Measurements from ENCODE around the gene SLF1.

SLF1 gene

GRCh38 chr5:94670726-94671125, 52.3 kb downstream of the SLF1 start:
- no peak overlapping the region for H3K4me3 ChIP-seq (IDR thresholded peaks at IDR 0.05; ENCODE audit: insufficient read depth, low read depth, low read length)
- H3K9ac ChIP-seq = no peak overlapping the region
- no peaks in the 10 kb centered on the region for H3K36me3 ChIP-seq (ENCODE audit: insufficient read depth)
- no peak overlapping the region for H3K4me2 ChIP-seq
- no peaks in the 10 kb centered on the region for H3K27me3 ChIP-seq (ENCODE audit: insufficient read depth, low read depth)
- no peaks in the 10 kb centered on the region for H3K79me2 ChIP-seq (ENCODE audit: insufficient read depth, low read depth)
- TF ChIP-seq, protein P1, sequence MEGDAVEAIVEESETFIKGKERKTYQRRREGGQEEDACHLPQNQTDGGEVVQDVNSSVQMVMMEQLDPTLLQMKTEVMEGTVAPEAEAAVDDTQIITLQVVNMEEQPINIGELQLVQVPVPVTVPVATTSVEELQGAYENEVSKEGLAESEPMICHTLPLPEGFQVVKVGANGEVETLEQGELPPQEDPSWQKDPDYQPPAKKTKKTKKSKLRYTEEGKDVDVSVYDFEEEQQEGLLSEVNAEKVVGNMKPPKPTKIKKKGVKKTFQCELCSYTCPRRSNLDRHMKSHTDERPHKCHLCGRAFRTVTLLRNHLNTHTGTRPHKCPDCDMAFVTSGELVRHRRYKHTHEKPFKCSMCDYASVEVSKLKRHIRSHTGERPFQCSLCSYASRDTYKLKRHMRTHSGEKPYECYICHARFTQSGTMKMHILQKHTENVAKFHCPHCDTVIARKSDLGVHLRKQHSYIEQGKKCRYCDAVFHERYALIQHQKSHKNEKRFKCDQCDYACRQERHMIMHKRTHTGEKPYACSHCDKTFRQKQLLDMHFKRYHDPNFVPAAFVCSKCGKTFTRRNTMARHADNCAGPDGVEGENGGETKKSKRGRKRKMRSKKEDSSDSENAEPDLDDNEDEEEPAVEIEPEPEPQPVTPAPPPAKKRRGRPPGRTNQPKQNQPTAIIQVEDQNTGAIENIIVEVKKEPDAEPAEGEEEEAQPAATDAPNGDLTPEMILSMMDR (conservative IDR thresholded peaks at IDR 0.05; ENCODE audit: low read depth, low read length) = no peak
- no peaks in the 10 kb centered on the region for H4K20me1 ChIP-seq (ENCODE audit: insufficient read depth)
- no peak overlapping the region for H3K27ac ChIP-seq
- H3K4me1 ChIP-seq (ENCODE audit: low read depth, poor library complexity, severe bottlenecking) = peaks cover 9% of the 10 kb centered on the region
- H2AFZ ChIP-seq (ENCODE audit: low read depth) = no peak overlapping the region

- Histone ChIP-seq H3K4me3 (IDR thresholded peaks at IDR 0.05; ENCODE audit: insufficient read depth, low read depth, low read length) (no peak overlapping the region), H2AFZ (ENCODE audit: low read depth) (no peak overlapping the region), H3K27me3 (ENCODE audit: insufficient read depth, low read depth) (no peaks in the 10 kb centered on the region), H3K4me1 (ENCODE audit: low read depth, poor library complexity, severe bottlenecking) (peaks cover 9% of the 10 kb centered on the region), H3K79me2 (ENCODE audit: insufficient read depth, low read depth) (no peaks in the 10 kb centered on the region), H3K27ac (no peak overlapping the region), H3K4me2 (no peak overlapping the region), H3K9ac (no peak overlapping the region), H4K20me1 (ENCODE audit: insufficient read depth) (no peaks in the 10 kb centered on the region), H3K36me3 (ENCODE audit: insufficient read depth) (no peaks in the 10 kb centered on the region)
- TF ChIP-seq, protein P1 (conservative IDR thresholded peaks at IDR 0.05; ENCODE audit: low read depth, low read length) = no peak
Observed at GRCh38 chr5:94672746-94673145, 54.3 kb downstream of the SLF1 start.

GRCh38 chr5:94674490-94675382, 56.3 kb downstream of the SLF1 start:
- no peak overlapping the region for H3K27ac ChIP-seq
- H3K4me1 ChIP-seq (ENCODE audit: low read depth, poor library complexity, severe bottlenecking) = peaks cover 9% of the 10 kb centered on the region
- TF ChIP-seq, protein P1 (conservative IDR thresholded peaks at IDR 0.05; ENCODE audit: low read depth, low read length) = no peak
- H4K20me1 ChIP-seq (ENCODE audit: insufficient read depth) = no peaks in the 10 kb centered on the region
- no peak overlapping the region for H3K4me2 ChIP-seq
- H3K9ac ChIP-seq = no peak overlapping the region
- H2AFZ ChIP-seq (ENCODE audit: low read depth) = no peak overlapping the region
- no peaks in the 10 kb centered on the region for H3K27me3 ChIP-seq (ENCODE audit: insufficient read depth, low read depth)
- no peaks in the 10 kb centered on the region for H3K79me2 ChIP-seq (ENCODE audit: insufficient read depth, low read depth)
- no peak overlapping the region for H3K4me3 ChIP-seq (IDR thresholded peaks at IDR 0.05; ENCODE audit: insufficient read depth, low read depth, low read length)
- no peaks in the 10 kb centered on the region for H3K36me3 ChIP-seq (ENCODE audit: insufficient read depth)

DNA sequence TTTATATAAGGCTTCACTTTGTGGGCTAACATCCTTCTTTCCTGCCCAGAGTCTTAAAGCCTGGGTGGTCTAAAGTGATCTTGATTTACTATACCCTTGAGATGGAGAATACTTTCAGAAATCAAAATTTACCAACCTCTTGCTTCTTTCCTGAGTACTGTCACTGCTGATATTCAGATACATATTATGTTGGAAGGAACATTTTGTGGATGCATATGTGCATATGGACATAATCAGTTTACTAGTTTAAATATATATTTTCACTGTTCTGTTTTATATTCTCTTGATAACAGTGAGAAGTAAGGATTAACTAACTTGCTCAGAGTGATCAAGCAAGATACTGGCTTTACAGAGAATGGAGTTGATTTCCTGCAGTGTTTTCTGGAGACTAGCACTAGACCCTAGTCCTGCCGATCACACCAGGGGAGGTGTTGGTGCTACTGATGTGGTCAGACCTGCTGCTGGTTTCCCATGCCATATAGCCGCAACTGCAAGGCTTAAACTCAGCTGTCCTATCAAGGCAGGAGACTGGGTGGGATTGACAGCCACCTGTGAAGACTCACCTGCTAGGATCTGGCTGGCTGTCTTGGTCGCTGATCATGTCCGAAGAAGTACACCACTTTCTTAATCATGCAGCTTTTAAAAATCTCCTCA, 57.6 kb downstream of the SLF1 start:
- TF ChIP-seq, protein P1 (conservative IDR thresholded peaks at IDR 0.05; ENCODE audit: low read depth, low read length) = no peak
- no peak overlapping the region for H3K4me3 ChIP-seq (IDR thresholded peaks at IDR 0.05; ENCODE audit: insufficient read depth, low read depth, low read length)
- H3K9ac ChIP-seq = no peak overlapping the region
- no peak overlapping the region for H2AFZ ChIP-seq (ENCODE audit: low read depth)
- no peaks in the 10 kb centered on the region for H3K27me3 ChIP-seq (ENCODE audit: insufficient read depth, low read depth)
- H3K36me3 ChIP-seq (ENCODE audit: insufficient read depth) = no peaks in the 10 kb centered on the region
- H3K79me2 ChIP-seq (ENCODE audit: insufficient read depth, low read depth) = no peaks in the 10 kb centered on the region
- H3K4me2 ChIP-seq = no peak overlapping the region
- H3K4me1 ChIP-seq (ENCODE audit: low read depth, poor library complexity, severe bottlenecking) = no peaks in the 10 kb centered on the region
- H4K20me1 ChIP-seq (ENCODE audit: insufficient read depth) = no peaks in the 10 kb centered on the region
- no peak overlapping the region for H3K27ac ChIP-seq

Data from KMS-11 (cell line).